BE2C (cell line): ENCODE measurements around the gene SERPINA5.
"Not testable (repeated sequence)": the region's sequence is repeated elsewhere in the genome, so short reads cannot be mapped to it uniquely, and the experiment has no call there.

Experiments used
- DNase-seq: peaks from one replicate; pipeline ENCODE4 v3.0.0-alpha.2; 2020
- H3K27me3 ChIP-seq: fragments of 250-450 bp; sonication (Bioruptor Pico); 2 replicates; pipeline ENCODE4 v1.5.1; 2020; ENCODE audit warnings: mild to moderate bottlenecking
- H3K36me3 ChIP-seq: fragments of 250-450 bp; sonication (Bioruptor Pico); 2 replicates; pipeline ENCODE4 v1.5.1; 2020; ENCODE audit warnings: mild to moderate bottlenecking
- H3K4me1 ChIP-seq: fragments of 250-450 bp; sonication (Bioruptor Pico); 2 replicates; pipeline ENCODE4 v1.5.1; 2020
- H3K4me3 ChIP-seq: 2 replicates; pipeline ENCODE4 v1.5.1; 2011; ENCODE audit warnings: low read depth, low read length
- H3K9me3 ChIP-seq: fragments of 250-450 bp; sonication (Bioruptor Pico); 2 replicates; pipeline ENCODE4 v1.5.1; 2020
- TF ChIP-seq, protein P1 (sequence below): IDR thresholded peaks from 2 replicates; pipeline ENCODE4 v1.5.1; 2012; ENCODE audit warnings: mild to moderate bottlenecking, low read depth, low read length

The SERPINA5 gene

DNA sequence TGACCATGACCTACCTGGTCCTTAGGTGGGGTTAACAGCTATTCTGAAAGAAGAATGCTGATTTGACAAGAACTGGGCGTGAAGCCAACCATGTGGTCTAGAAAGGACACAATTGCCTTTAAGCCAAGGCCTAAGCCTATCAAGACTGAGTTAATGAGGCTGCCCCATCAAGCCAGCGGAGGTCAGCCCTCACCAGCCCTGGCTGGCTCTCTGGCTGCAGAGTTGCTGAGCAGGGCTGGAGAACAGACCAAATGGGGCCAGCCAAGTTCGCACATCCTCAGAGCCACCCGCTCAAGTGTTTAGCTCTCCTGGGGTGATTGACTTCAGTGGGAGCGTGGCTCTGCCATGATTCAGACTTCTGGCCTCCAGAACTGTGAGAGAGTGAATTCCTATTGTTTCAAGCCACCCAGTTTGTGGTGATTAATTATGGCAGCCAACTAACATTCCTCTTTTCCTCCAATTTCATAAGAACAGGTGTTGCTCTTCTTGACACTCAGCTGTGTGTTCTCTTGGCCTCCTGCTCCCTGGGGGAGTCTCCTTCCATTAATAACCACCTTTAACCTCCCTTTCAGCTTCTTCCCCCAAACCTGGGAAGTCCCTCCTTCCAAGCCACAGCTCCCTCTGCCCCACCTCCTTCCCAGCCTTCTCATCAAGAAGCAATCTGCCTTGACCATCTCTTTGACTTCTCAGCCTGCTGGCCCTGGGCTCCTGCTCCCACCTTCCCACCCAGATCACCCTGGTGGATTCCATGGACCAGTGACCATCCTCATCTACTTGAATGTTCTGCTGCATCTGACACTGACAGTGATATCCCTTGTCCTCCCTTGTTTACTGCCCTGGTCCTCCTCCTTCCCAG is 5.3 kb upstream of the SERPINA5 start:
- no peaks in the 10 kb centered on the region for H3K9me3 ChIP-seq
- TF ChIP-seq, protein P1, sequence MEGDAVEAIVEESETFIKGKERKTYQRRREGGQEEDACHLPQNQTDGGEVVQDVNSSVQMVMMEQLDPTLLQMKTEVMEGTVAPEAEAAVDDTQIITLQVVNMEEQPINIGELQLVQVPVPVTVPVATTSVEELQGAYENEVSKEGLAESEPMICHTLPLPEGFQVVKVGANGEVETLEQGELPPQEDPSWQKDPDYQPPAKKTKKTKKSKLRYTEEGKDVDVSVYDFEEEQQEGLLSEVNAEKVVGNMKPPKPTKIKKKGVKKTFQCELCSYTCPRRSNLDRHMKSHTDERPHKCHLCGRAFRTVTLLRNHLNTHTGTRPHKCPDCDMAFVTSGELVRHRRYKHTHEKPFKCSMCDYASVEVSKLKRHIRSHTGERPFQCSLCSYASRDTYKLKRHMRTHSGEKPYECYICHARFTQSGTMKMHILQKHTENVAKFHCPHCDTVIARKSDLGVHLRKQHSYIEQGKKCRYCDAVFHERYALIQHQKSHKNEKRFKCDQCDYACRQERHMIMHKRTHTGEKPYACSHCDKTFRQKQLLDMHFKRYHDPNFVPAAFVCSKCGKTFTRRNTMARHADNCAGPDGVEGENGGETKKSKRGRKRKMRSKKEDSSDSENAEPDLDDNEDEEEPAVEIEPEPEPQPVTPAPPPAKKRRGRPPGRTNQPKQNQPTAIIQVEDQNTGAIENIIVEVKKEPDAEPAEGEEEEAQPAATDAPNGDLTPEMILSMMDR: no peak
- no peaks in the 10 kb centered on the region for H3K36me3 ChIP-seq
- no peaks in the 10 kb centered on the region for H3K4me1 ChIP-seq
- no peaks in the 10 kb centered on the region for H3K27me3 ChIP-seq
- DNase-seq: no peak
- no peak overlapping the region for H3K4me3 ChIP-seq

DNA sequence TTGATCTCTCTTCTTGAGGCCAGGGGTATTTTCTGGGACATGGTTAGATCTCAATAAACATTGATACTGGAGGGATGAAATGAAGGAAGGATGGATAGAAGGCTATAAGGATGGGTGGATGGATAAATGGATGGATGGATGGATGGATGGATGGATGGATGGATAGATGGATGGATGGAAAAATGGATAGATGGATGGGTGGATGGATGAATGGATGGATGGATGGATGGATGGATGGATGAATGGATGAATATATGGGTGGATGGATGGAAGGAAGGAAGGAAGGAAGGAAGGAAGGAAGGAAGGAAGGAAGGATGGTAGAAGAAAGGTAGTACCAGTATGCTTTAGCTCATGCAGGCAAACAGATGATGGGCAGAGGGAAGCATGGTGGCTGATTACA is 3.8 kb upstream of the SERPINA5 start:
- H3K36me3 ChIP-seq, H3K9me3 ChIP-seq, H3K4me1 ChIP-seq, H3K27me3 ChIP-seq, H3K4me3 ChIP-seq, DNase-seq: not testable (repeated sequence)

DNA sequence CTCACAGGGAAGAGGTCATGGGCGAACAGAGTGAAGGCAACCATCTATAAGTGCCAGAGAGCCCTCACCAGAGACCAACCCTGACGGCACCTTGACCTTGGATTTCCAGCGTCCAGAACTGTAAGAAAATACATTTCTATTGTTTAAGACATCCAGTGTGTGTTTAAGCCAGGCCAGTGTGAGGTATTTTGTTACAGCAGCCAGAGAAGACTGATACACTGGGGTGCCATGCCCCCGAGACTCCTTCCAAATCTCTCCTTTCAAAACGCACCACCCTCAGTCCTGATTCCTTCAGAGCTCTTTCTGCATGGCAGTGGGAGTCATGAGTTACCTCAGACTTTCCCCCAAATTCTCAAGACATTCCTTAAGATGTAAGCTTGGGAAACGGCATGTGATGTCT is 2.5 kb upstream of the SERPINA5 start:
- TF ChIP-seq, protein P1: no peak
- Histone ChIP-seq H3K27me3 (no peaks in the 10 kb centered on the region), H3K4me1 (no peaks in the 10 kb centered on the region), H3K4me3 (no peak overlapping the region), H3K36me3 (no peaks in the 10 kb centered on the region), H3K9me3 (no peaks in the 10 kb centered on the region)
- DNase-seq: no peak

DNA sequence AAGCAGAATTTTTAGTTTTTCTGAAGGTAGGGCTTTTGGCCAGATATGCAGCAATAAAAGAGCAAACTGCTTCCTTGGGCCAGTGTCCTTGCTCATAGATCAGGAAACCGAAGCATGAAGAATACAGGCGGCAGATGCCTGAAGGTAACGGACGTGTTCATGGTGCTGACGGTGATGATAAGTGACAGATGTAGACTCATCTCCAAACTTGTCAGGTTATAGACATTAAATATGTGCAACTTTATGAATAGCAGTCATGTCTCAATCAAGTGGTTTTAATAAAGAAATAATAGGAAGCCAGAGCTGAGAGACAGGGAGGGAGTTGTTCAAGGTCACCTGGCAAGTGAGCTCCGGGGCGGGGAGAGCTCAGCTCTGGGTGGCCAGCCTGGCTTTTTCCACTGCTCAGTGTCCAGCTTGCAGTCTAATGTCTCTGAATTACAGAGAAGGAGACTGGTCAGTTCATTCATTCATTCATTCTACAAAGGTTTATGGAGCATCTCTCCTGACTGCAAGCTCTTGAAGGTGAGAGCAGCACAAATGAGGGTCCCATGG is 1.0 kb downstream of the SERPINA5 start:
- Histone ChIP-seq H3K36me3 (no peaks in the 10 kb centered on the region), H3K27me3 (no peaks in the 10 kb centered on the region), H3K4me3 (no peak overlapping the region)

GRCh38 chr14:94582851-94583250 is 1.6 kb downstream of the SERPINA5 start:
- TF ChIP-seq, protein P1: no peak
- no peak overlapping the region for H3K4me3 ChIP-seq
- H3K36me3 ChIP-seq: no peaks in the 10 kb centered on the region
- no peak for DNase-seq
- no peaks in the 10 kb centered on the region for H3K4me1 ChIP-seq
- no peaks in the 10 kb centered on the region for H3K27me3 ChIP-seq
- H3K9me3 ChIP-seq: no peaks in the 10 kb centered on the region

More for the DNA sequence above, 1.0 kb downstream of the SERPINA5 start:
- TF ChIP-seq, protein P1: no peak
- DNase-seq: no peak
- Histone ChIP-seq H3K9me3 (no peaks in the 10 kb centered on the region), H3K4me1 (no peaks in the 10 kb centered on the region)

- no peaks in the 10 kb centered on the region for H3K27me3 ChIP-seq
- TF ChIP-seq, protein P1: no peak
- H3K9me3 ChIP-seq: no peaks in the 10 kb centered on the region
- no peak for DNase-seq
- H3K36me3 ChIP-seq: no peaks in the 10 kb centered on the region
- no peak overlapping the region for H3K4me3 ChIP-seq
- no peaks in the 10 kb centered on the region for H3K4me1 ChIP-seq
Measured at GRCh38 chr14:94583557-94583956, 2.3 kb downstream of the SERPINA5 start.
